ENCODE measurements around the gene TCP1.

GRCh38 chr6:159761129-159761872 lies 28.1 kb downstream of the TCP1 start:
- TF ChIP-seq CTCF (IDR thresholded peaks at IDR 0.05) (no peak), POLR2A (IDR thresholded peaks at IDR 0.05) (no peak)
